ENCODE measurements around the gene GPR152.
"Not testable (repeated sequence)": the region's sequence is repeated elsewhere in the genome, so short reads cannot be mapped to it uniquely, and the experiment has no call there.

GPR152 gene

GRCh38 chr11:67489203-67489884 lies 36.8 kb upstream of the GPR152 start:
- DNase-seq, result no peak

- DNase-seq, result no peak
Measured at GRCh38 chr11:67486481-67487195, 34.1 kb upstream of the GPR152 start.

GRCh38 chr11:67485873-67486361 lies 33.4 kb upstream of the GPR152 start:
- DNase-seq, result not testable (repeated sequence)

GRCh38 chr11:67484847-67485311 lies 32.4 kb upstream of the GPR152 start:
- DNase-seq, result peak; percentile 87

- peak; percentile 81 for DNase-seq
Measured at GRCh38 chr11:67483831-67484665, 31.5 kb upstream of the GPR152 start.

GRCh38 chr11:67482827-67483798 lies 30.6 kb upstream of the GPR152 start, which contains the start of gene AIP:
Gene AIP (plus strand): TSS chr11:67483026. CDS start chr11:67483159, 133 bp downstream.
- DNase-seq, result peak; percentile 99

GRCh38 chr11:67482275-67482826 lies 29.8 kb upstream of the GPR152 start:
- no peak for DNase-seq

GRCh38 chr11:67477344-67478050 lies 25.0 kb upstream of the GPR152 start:
- DNase-seq, result not testable (repeated sequence)

GRCh38 chr11:67476692-67477091 lies 24.2 kb upstream of the GPR152 start:
- not testable (repeated sequence) for DNase-seq

GRCh38 chr11:67472882-67473281 lies 20.4 kb upstream of the GPR152 start:
- no peak for DNase-seq

GRCh38 chr11:67470337-67471002 lies 17.9 kb upstream of the GPR152 start:
- DNase-seq, result no peak

GRCh38 chr11:67469508-67469811 lies 16.9 kb upstream of the GPR152 start:
- no peak for DNase-seq

GRCh38 chr11:67468759-67469507 lies 16.4 kb upstream of the GPR152 start, which contains the start of gene TMEM134:
Gene TMEM134 (minus strand): TSS chr11:67469251. CDS start chr11:67469192, 59 bp downstream.
- peak; percentile 95 for DNase-seq

- DNase-seq, result no peak
Measured at GRCh38 chr11:67468456-67468758, 15.9 kb upstream of the GPR152 start.

GRCh38 chr11:67468056-67468455 lies 15.5 kb upstream of the GPR152 start:
- DNase-seq, result no peak

- DNase-seq, result no peak
Measured at GRCh38 chr11:67466962-67467771, 14.6 kb upstream of the GPR152 start.

GRCh38 chr11:67466367-67466766 lies 13.8 kb upstream of the GPR152 start:
- DNase-seq, result no peak

GRCh38 chr11:67465530-67465929 lies 13.0 kb upstream of the GPR152 start:
- not testable (repeated sequence) for DNase-seq

- peak; percentile 63 for DNase-seq
Measured at GRCh38 chr11:67465189-67465510, 12.6 kb upstream of the GPR152 start.

Data from activated CD8-positive, alpha-beta memory T cell treated with anti-CD3 and anti-CD28 coated beads for 24 hours (primary cell).